Measurements from ENCODE around the gene ANKRD33. TPM values are rescaled to one million over a fixed set of nuclear protein-coding genes. Genes with fewer than 3 reads are reported as not detected.
"Not testable (repeated sequence)": the region's sequence is repeated elsewhere in the genome, so short reads cannot be mapped to it uniquely, and the experiment has no call there.

The ANKRD33 gene
- total and polyA plus RNA-seq, 8 donors: not detected

DNA sequence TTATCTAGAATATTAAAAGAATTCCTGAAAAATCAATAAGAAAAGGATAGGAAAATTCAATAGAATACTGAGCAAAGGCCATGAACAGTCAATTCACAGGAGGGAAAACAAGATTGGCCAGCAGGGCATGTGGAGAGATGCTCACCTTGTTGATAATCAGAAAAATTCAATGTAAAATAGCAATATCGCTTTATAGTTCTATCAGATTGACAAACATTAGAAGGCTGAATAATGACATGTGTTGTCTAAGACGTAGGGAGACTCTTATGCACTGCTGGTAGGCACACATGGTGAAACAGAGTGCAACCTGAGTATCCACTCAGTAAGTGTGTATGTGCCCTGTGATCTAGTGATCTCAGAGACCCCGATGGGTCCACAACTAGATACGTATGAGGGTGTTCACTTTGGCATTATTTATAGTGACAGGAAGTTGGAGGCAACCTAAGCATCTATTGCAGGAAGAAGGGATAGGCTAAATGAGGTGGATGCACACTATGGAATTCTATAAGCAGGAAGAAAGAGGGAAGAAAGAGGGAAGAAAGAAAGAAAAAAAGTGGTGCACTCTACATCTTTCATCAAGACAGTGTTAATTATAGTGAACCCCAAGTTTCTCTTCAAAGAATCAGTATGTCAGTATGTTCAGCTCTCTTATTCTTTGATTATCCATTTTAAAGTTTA is 3.8 kb upstream of the ANKRD33 start:
- FAIRE-seq: no peak
- Histone ChIP-seq H3K27me3 (peaks cover 0 to 5% (median 0%) of the 10 kb centered on the region in 4 donors), H3K4me1 (no peaks in the 10 kb centered on the region), H3K4me3 (no peak overlapping the region), H3K9me3 (no peaks in the 10 kb centered on the region), H3K36me3 (no peaks in the 10 kb centered on the region), H3K27ac (no peak overlapping the region)
- intact Hi-C loops (cut with DNase I): no loop called here
- no peak for TF ChIP-seq CTCF (IDR thresholded peaks at IDR 0.05)
- ATAC-seq: no peak
- no peak for DNase-seq
- 73 to 79% methylated on average over 4 of the region's 4 CpGs for WGBS, 2 donors

- H3K36me3 ChIP-seq: no peaks in the 10 kb centered on the region
- no peak for TF ChIP-seq CTCF (IDR thresholded peaks at IDR 0.05)
- H3K4me3 ChIP-seq: no peak overlapping the region
- H3K27me3 ChIP-seq: peaks cover 0 to 5% (median 0%) of the 10 kb centered on the region in 4 donors
- ATAC-seq (no peak), DNase-seq (no peak), FAIRE-seq (no peak)
- H3K27ac ChIP-seq: no peak overlapping the region
- WGBS, 2 donors: 78 to 87% methylated on average over 11 of the region's 11 CpGs
- intact Hi-C loops (cut with DNase I): no loop called here
- H3K4me1 ChIP-seq: no peaks in the 10 kb centered on the region
- H3K9me3 ChIP-seq: no peaks in the 10 kb centered on the region
Measured at GRCh38 chr12:51884676-51885229, 3.1 kb upstream of the ANKRD33 start.

DNA sequence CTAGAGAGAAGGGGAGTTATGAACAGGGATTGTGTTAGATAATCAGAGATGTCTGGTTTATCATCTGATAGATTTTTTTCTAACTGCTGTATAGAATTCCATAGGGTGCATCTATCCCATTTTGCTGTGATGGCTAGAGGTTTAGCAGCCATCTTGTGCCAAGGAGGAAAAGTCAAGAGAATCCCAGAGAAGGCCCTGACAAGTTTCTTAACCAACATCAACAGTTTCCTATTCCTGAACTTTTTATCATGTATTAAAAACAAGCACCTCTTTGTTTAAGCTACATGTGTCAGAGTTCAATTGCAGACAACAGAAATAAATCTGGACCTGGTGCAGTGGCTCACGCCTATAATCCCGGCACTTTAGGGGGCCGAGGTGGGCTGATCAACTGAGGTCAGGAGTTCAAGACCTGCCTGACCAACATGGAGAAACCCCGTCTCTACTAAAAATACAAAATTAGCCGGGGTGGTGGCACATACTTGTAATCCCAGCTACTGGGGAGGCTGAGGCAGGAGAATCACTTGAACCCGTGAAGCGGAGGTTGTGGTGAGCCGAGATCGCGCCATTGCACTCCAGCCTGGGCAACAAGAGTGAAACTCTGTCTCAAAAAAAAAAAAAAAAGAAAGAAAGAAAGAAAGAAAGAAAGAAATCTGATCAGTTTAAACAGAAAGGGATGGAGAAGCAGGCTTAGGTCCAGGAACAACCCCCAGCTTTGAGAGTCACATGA is 2.4 kb upstream of the ANKRD33 start:
- 76 to 77% methylated on average over 10 of the region's 10 CpGs for WGBS, 2 donors
- H3K27ac ChIP-seq: not testable (repeated sequence)

DNA sequence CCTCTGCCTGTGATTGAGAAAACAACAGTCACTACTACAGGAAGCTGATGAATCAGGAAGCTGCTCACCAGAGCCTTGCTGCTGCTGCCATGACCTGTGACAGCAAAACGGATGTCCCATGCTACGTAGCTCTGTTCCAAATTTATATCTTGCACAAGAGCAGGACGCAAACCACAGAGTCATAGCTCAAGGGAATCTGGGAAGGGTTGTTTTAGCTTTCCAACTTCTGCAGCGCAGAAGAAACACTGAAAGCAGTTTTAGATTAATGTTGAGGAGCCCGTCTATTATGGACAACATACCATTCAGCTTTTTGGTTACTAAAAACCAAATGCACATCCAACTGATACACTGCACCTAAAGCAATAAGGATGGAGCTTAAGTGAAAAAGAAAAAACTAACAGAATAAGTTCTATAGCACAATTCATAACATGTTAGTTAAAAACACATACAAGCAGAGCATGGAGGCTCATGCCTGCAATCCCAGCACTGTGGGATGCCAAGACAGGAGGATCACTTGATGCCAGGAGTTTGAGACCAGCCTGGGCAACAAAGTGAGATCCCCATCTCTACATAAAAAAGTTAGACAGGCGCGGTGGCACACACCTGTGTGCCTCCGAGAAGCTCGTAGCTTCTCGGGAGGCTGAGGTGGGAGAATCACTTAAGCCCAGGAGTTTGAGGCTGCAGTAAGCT is 1.7 kb upstream of the ANKRD33 start:
- Histone ChIP-seq H3K4me3 (no peak overlapping the region), H3K4me1 (peaks cover 0 to under 1% (median 0%) of the 10 kb centered on the region in 3 donors), H3K27me3 (peaks cover 0 to 5% (median 0%) of the 10 kb centered on the region in 4 donors), H3K9me3 (no peaks in the 10 kb centered on the region), H3K36me3 (no peaks in the 10 kb centered on the region), H3K27ac (peak overlapping the region in 1 of 4 donors; percentile 36)
- ATAC-seq (peak; percentile 42 to 87 (median 83)), DNase-seq (peak in 2 of 6 donors; percentile 30 to 63), FAIRE-seq (no peak)
- no peak for TF ChIP-seq CTCF (IDR thresholded peaks at IDR 0.05)
- 63 to 69% methylated on average over 10 of the region's 10 CpGs for WGBS, 2 donors
- intact Hi-C loops (cut with DNase I): no loop called here

More for the DNA sequence above, 2.4 kb upstream of the ANKRD33 start:
- H3K27me3 ChIP-seq; H3K9me3 ChIP-seq; H3K36me3 ChIP-seq; H3K4me1 ChIP-seq; DNase-seq; H3K4me3 ChIP-seq; intact Hi-C loops (cut with DNase I); FAIRE-seq; ATAC-seq: not testable (repeated sequence)

All from pancreas (tissue), 10 donors.